Keratinocyte (primary cell): ENCODE data around the gene SSX2IP.

Experiments used
- CTCF ChIP-seq, 3 experiments: IDR thresholded peaks in 1 of 3; conservative IDR thresholded peaks in 1 of 3; optimal IDR thresholded peaks in 1 of 3; 2 replicates in 2 of 3; 3 replicates in 1 of 3; pipeline versions ENCODE3 to v1.5.1; 2011; ENCODE audit warnings: low read length in 3 of 3, mild to moderate bottlenecking in 3 of 3, moderate library complexity in 2 of 3, control low read depth in 1 of 3, inconsistent platforms in 1 of 3; ENCODE audit not compliant: insufficient read depth in 2 of 3; ENCODE audit errors: extremely low read depth in 1 of 3
- EZH2 ChIP-seq: IDR thresholded peaks from one replicate; pipeline ENCODE4 v1.6.1; 2012; ENCODE audit warnings: inconsistent platforms, mild to moderate bottlenecking, low read length, moderate library complexity

- no peak for TF ChIP-seq CTCF (optimal IDR thresholded peaks at IDR 0.05 in 1 of 3, IDR thresholded peaks at IDR 0.05 in 1 of 3, conservative IDR thresholded peaks at IDR 0.05 in 1 of 3; ENCODE audit: extremely low read depth in 1 of 3, insufficient read depth in 2 of 3, low read length in 3 of 3)
- no peak for TF ChIP-seq EZH2
These were observed 13.2 kb upstream of the SSX2IP start for GRCh38 chr1:84703431-84703830.
